A673 (cell line): ENCODE data around the gene SAMD4B. TPM values are rescaled to one million over a fixed set of nuclear protein-coding genes. Genes with fewer than 3 reads are reported as not detected.

Source experiments
- BruUV-seq: library from RNA; stranded (reverse); fragments of 400-500 nt; replicated peaks from 2 replicates; lab custom pipeline; 2021; lab: Mats Ljungman, UMichigan
- CTCF ChIA-PET: fragments of 300-600 bp; sonication (Branson Sonifier 250); formaldehyde crosslinking; loops from one replicate; lab custom pipeline; 2022; ENCODE audit warnings: antibody characterized with exemption; lab: Charles Lee
- POLR2A ChIA-PET: fragments of 300-600 bp; sonication (Branson Sonifier 250); formaldehyde crosslinking; loops from one replicate; lab custom pipeline; 2022; ENCODE audit warnings: antibody characterized with exemption; ENCODE audit not compliant: low non-redundant PET; lab: Charles Lee
- DNase-seq: peaks from one replicate; pipeline ENCODE4 v3.0.0-alpha.2; 2015; ENCODE audit warnings: low spot score
- H3K27ac ChIP-seq: fragments of 200-600 bp; sonication (generic); 2 replicates; pipeline ENCODE4 v1.5.1; 2016; ENCODE audit warnings: mixed run types, low read depth, mild to moderate bottlenecking, mixed read lengths, antibody characterized with exemption, low read length; ENCODE audit not compliant: poor library complexity, severe bottlenecking
- H3K27me3 ChIP-seq: fragments of 200-600 bp; sonication (generic); replicated peaks from 2 replicates; pipeline ENCODE4 v1.6.1; 2017; ENCODE audit warnings: mixed run types, low read depth, mild to moderate bottlenecking, mixed read lengths, antibody characterized with exemption, low read length; ENCODE audit not compliant: insufficient read depth, poor library complexity
- H3K36me3 ChIP-seq: fragments of 200-600 bp; sonication (generic); 2 replicates; pipeline ENCODE4 v1.6.1; 2016; ENCODE audit warnings: mixed run types, mild to moderate bottlenecking, mixed read lengths, antibody characterized with exemption, low read length; ENCODE audit not compliant: insufficient read depth, poor library complexity, severe bottlenecking
- H3K4me1 ChIP-seq: fragments of 200-600 bp; sonication (generic); 2 replicates; pipeline ENCODE4 v1.6.1; 2017; ENCODE audit warnings: mixed run types, mild to moderate bottlenecking, mixed read lengths, antibody characterized with exemption, low read length; ENCODE audit not compliant: insufficient read depth, poor library complexity, severe bottlenecking
- H3K4me3 ChIP-seq: fragments of 200-600 bp; sonication (generic); 2 replicates; pipeline ENCODE4 v1.5.1; 2016; ENCODE audit warnings: low read depth, mixed run types, mild to moderate bottlenecking, mixed read lengths, low read length; ENCODE audit not compliant: poor library complexity, severe bottlenecking
- H3K9me3 ChIP-seq: fragments of 200-600 bp; sonication (generic); 2 replicates; pipeline ENCODE4 v1.6.1; 2016; ENCODE audit warnings: mixed run types, low read depth, mild to moderate bottlenecking, mixed read lengths, antibody characterized with exemption, low read length; ENCODE audit not compliant: poor library complexity, severe bottlenecking
- EZH2 ChIP-seq: fragments of 200-600 bp; sonication (generic); IDR thresholded peaks from 2 replicates; pipeline ENCODE4 v1.6.1; 2017; ENCODE audit warnings: borderline replicate concordance, low read depth, mild to moderate bottlenecking, mixed read lengths, antibody characterized with exemption, low read length; ENCODE audit not compliant: poor library complexity, severe bottlenecking
- intact Hi-C: fragments of 100-400 bp; cut with micrococcal nuclease; formaldehyde crosslinking; loops from one replicate; pipeline ENCODE4 v1.10.0; 2022; ENCODE audit not compliant: unreplicated experiment
- total RNA-seq: library from RNA; stranded (reverse); gene quantifications from 2 replicates; pipeline ENCODE4 v1.2.3, GENCODE V29; 2021
- TF ChIP-seq, protein P1 (sequence below): fragments of 300-800, 200-600 bp; sonication (generic); conservative IDR thresholded peaks from 2 replicates; pipeline ENCODE4 v1.5.1; 2017; ENCODE audit warnings: low read depth, mild to moderate bottlenecking, antibody characterized with exemption, low read length, moderate library complexity, mixed read lengths

Gene SAMD4B
- total RNA-seq, 1 experiment from 2014 or later, result 168 TPM

GRCh38 chr19:39379865-39380396 is 37.7 kb downstream of the SAMD4B start:
- H3K36me3 ChIP-seq, result peaks cover 83% of the 10 kb centered on the region

DNA sequence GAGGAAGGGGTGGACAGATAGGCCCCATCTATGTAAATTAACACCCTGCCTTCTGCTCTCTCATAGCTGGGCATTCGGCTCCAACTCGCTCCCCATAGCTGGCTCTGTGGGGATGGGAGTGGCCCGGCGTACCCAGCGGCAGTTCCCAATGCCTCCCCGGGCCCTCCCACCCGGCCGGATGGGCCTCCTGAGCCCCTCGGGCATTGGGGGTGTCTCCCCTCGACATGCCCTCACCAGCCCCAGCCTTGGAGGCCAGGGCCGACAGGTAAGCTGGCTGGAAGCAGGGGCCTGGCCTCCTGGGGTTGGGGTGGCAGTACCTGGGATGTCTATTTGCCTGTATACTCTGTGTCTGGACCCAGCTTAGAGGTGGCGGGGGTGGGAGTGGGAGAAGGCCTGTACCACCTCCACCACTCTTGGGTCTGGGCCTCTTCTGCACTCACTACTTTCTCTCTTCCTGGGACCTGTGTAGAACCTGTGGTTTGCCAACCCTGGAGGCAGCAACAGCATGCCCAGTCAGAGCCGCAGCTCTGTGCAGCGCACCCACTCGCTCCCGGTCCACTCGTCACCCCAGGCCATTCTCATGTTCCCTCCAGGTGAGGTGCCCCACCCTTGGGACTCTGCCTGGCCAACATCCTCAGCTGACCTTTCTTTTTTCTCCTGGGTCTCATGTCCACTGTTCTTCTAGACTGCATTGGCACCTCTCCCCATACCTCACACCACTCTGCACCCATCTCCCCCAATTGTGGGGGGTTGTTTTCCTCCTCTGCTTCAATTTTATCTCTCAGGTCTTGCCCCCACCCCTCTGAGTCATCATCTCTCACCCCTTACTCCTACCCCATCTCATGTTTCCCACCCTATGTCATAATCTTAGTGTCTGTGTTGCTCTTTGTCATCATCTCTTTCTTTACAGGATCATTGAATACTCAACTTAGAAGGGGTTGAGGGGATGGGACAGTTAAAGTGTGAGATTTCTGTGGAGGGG is 38.6 kb downstream of the SAMD4B start:
- Histone ChIP-seq H3K27me3 (no peaks in the 10 kb centered on the region), H3K27ac (no peak overlapping the region), H3K4me1 (no peaks in the 10 kb centered on the region), H3K4me3 (no peak overlapping the region), H3K36me3 (peaks cover 83% of the 10 kb centered on the region), H3K9me3 (no peaks in the 10 kb centered on the region)
- CTCF ChIA-PET, result no interaction called here
- POLR2A ChIA-PET, result no interaction called here
- DNase-seq, result no peak
- intact Hi-C loops, result no loop called here
- no TSS peak for BruUV-seq
- TF ChIP-seq EZH2, result no peak
- TF ChIP-seq, protein P1, sequence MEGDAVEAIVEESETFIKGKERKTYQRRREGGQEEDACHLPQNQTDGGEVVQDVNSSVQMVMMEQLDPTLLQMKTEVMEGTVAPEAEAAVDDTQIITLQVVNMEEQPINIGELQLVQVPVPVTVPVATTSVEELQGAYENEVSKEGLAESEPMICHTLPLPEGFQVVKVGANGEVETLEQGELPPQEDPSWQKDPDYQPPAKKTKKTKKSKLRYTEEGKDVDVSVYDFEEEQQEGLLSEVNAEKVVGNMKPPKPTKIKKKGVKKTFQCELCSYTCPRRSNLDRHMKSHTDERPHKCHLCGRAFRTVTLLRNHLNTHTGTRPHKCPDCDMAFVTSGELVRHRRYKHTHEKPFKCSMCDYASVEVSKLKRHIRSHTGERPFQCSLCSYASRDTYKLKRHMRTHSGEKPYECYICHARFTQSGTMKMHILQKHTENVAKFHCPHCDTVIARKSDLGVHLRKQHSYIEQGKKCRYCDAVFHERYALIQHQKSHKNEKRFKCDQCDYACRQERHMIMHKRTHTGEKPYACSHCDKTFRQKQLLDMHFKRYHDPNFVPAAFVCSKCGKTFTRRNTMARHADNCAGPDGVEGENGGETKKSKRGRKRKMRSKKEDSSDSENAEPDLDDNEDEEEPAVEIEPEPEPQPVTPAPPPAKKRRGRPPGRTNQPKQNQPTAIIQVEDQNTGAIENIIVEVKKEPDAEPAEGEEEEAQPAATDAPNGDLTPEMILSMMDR, result no peak

More at GRCh38 chr19:39379865-39380396, 37.7 kb downstream of the SAMD4B start:
- DNase-seq, result no peak
- intact Hi-C loops, result no loop called here
- ChIA-PET POLR2A (no interaction called here), CTCF (no interaction called here)
- no TSS peak for BruUV-seq
- Histone ChIP-seq H3K4me3 (no peak overlapping the region), H3K27ac (no peak overlapping the region), H3K9me3 (no peaks in the 10 kb centered on the region), H3K4me1 (no peaks in the 10 kb centered on the region), H3K27me3 (no peaks in the 10 kb centered on the region)
- TF ChIP-seq EZH2, result no peak
- TF ChIP-seq, protein P1, result no peak

DNA sequence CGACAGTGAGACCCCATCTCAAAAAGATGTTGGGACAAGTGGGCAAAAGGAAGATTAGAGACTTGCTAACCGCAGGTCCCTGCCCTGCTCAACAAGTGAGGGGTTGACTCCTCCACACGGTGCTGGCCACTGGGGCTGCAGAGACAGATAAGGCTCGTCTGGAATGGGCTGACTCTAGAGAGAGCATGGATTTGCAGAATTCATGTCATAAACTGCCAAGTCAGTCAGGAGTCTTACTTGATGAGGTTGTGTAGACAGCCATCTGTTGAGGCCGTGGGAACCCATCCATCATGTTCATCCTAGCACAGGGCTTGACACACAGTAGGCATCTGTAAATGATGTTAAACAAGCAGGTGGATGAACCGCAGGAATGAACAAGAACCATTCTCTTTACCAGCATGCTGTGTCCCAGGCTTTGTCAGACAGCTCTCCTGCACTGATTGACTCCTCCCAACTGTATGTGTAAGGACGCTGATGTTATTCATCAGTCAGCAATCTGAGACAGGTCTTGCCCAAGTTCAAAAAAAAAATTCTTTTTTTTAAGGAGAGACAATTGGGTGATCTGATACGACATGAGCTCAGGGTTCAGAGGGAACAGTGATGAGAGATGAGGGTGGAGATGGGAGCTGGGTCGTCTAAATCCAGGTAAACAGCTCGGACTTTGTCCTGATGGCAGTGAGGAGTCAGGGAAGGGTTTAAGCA is 39.8 kb downstream of the SAMD4B start:
- no peaks in the 10 kb centered on the region for H3K4me1 ChIP-seq
- H3K4me3 ChIP-seq, result no peak overlapping the region
- intact Hi-C loops, result no loop called here
- POLR2A ChIA-PET, result no interaction called here
- no peak for DNase-seq
- H3K27ac ChIP-seq, result no peak overlapping the region
- no peaks in the 10 kb centered on the region for H3K27me3 ChIP-seq
- H3K36me3 ChIP-seq, result peaks cover 83% of the 10 kb centered on the region
- CTCF ChIA-PET, result no interaction called here
- no peak for TF ChIP-seq EZH2
- TF ChIP-seq, protein P1, result no peak
- BruUV-seq, result no TSS peak
- no peaks in the 10 kb centered on the region for H3K9me3 ChIP-seq
